Measurements from ENCODE around the gene FGD4.

Gene FGD4

GRCh38 chr12:32546272-32546671 lies 146.9 kb downstream of the FGD4 start:
- H3K36me3 ChIP-seq (ENCODE audit: insufficient read depth) = no peaks in the 10 kb centered on the region
- H3K27me3 ChIP-seq (ENCODE audit: insufficient read depth, low read depth) = no peaks in the 10 kb centered on the region
- H3K4me1 ChIP-seq (ENCODE audit: low read depth, poor library complexity, severe bottlenecking) = peaks cover 14% of the 10 kb centered on the region
- TF ChIP-seq, protein P1, sequence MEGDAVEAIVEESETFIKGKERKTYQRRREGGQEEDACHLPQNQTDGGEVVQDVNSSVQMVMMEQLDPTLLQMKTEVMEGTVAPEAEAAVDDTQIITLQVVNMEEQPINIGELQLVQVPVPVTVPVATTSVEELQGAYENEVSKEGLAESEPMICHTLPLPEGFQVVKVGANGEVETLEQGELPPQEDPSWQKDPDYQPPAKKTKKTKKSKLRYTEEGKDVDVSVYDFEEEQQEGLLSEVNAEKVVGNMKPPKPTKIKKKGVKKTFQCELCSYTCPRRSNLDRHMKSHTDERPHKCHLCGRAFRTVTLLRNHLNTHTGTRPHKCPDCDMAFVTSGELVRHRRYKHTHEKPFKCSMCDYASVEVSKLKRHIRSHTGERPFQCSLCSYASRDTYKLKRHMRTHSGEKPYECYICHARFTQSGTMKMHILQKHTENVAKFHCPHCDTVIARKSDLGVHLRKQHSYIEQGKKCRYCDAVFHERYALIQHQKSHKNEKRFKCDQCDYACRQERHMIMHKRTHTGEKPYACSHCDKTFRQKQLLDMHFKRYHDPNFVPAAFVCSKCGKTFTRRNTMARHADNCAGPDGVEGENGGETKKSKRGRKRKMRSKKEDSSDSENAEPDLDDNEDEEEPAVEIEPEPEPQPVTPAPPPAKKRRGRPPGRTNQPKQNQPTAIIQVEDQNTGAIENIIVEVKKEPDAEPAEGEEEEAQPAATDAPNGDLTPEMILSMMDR (conservative IDR thresholded peaks at IDR 0.05; ENCODE audit: low read depth, low read length) = no peak
- no peak overlapping the region for H2AFZ ChIP-seq (ENCODE audit: low read depth)
- H3K9ac ChIP-seq = no peak overlapping the region
- H4K20me1 ChIP-seq (ENCODE audit: insufficient read depth) = no peaks in the 10 kb centered on the region
- no peaks in the 10 kb centered on the region; the same call in 1 of the 2 replicates for H3K79me2 ChIP-seq (ENCODE audit: insufficient read depth, low read depth)
- no peak overlapping the region for H3K27ac ChIP-seq
- no peak overlapping the region for H3K4me2 ChIP-seq
- no peak overlapping the region for H3K4me3 ChIP-seq (IDR thresholded peaks at IDR 0.05; ENCODE audit: insufficient read depth, low read depth, low read length)

DNA sequence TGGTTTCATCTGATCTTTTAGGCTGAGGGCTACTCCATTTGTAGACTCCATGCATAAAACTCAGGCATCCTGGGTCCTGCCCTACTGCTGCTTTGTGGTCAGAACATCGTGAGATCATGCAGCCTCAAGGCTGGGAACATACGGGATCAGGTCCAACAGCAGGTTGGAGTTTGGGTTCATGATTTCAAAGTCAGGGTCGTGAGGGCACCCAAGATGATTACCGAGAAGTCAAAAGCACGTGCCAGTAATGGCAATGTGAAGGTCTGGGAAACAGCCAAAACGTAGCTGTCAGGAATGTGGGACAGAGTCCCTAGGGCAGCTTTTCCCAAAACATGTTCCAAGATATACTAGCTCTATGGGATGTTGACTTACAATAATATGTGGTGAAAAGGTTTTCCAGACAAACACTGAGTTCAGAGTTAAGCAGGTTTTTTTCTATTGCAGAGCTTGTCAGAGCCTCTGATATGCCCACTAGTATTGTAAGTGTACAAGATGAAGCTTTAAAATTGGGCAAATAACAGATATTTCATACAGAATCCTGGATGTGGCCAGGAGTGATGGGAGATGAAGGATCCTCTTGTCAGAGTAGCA lies 149.4 kb downstream of the FGD4 start:
- Histone ChIP-seq H3K9ac (no peak overlapping the region), H3K79me2 (ENCODE audit: insufficient read depth, low read depth) (peaks cover 7% of the 10 kb centered on the region; the same call in 1 of the 2 replicates), H2AFZ (ENCODE audit: low read depth) (no peak overlapping the region), H4K20me1 (ENCODE audit: insufficient read depth) (no peaks in the 10 kb centered on the region), H3K4me3 (IDR thresholded peaks at IDR 0.05; ENCODE audit: insufficient read depth, low read depth, low read length) (no peak overlapping the region), H3K27me3 (ENCODE audit: insufficient read depth, low read depth) (no peaks in the 10 kb centered on the region), H3K36me3 (ENCODE audit: insufficient read depth) (no peaks in the 10 kb centered on the region), H3K4me2 (no peak overlapping the region), H3K27ac (no peak overlapping the region), H3K4me1 (ENCODE audit: low read depth, poor library complexity, severe bottlenecking) (peaks cover 17% of the 10 kb centered on the region)
- TF ChIP-seq, protein P1 (conservative IDR thresholded peaks at IDR 0.05; ENCODE audit: low read depth, low read length) = no peak

- no peak overlapping the region for H3K27ac ChIP-seq
- H2AFZ ChIP-seq (ENCODE audit: low read depth) = no peak overlapping the region
- no peak overlapping the region for H3K9ac ChIP-seq
- peaks cover 16% of the 10 kb centered on the region; the same call in 1 of the 2 replicates for H3K79me2 ChIP-seq (ENCODE audit: insufficient read depth, low read depth)
- peaks cover 24% of the 10 kb centered on the region for H3K4me1 ChIP-seq (ENCODE audit: low read depth, poor library complexity, severe bottlenecking)
- TF ChIP-seq, protein P1 (conservative IDR thresholded peaks at IDR 0.05; ENCODE audit: low read depth, low read length) = no peak
- no peaks in the 10 kb centered on the region for H3K27me3 ChIP-seq (ENCODE audit: insufficient read depth, low read depth)
- H3K36me3 ChIP-seq (ENCODE audit: insufficient read depth) = no peaks in the 10 kb centered on the region
- no peaks in the 10 kb centered on the region for H4K20me1 ChIP-seq (ENCODE audit: insufficient read depth)
- no peak overlapping the region for H3K4me2 ChIP-seq
- no peak overlapping the region for H3K4me3 ChIP-seq (IDR thresholded peaks at IDR 0.05; ENCODE audit: insufficient read depth, low read depth, low read length)
These were observed 150.3 kb downstream of the FGD4 start for GRCh38 chr12:32549675-32550079.

DNA sequence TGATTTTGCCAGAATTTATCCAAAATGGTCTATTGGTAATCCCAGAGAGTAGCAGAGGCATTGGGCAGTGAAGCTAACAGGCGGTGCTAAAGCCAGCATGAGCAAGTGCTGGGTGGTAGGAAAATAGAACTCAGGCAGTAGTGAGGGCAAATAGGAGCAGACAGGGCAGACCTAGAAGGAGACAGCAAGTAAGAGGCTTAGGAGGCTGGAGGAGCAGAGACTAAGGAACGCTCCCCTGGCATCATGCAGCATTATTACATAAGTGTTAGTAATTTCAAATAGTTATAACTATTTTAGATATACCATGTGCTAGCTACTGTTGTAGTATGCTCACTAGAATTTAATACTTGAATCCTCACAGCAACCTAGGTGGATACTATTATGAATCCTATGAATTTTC lies 151.7 kb downstream of the FGD4 start:
- Histone ChIP-seq H3K36me3 (ENCODE audit: insufficient read depth) (no peaks in the 10 kb centered on the region), H3K79me2 (ENCODE audit: insufficient read depth, low read depth) (peaks cover 22% of the 10 kb centered on the region; the same call in 1 of the 2 replicates), H3K27ac (no peak overlapping the region), H2AFZ (ENCODE audit: low read depth) (no peak overlapping the region), H3K4me3 (IDR thresholded peaks at IDR 0.05; ENCODE audit: insufficient read depth, low read depth, low read length) (no peak overlapping the region), H3K27me3 (ENCODE audit: insufficient read depth, low read depth) (no peaks in the 10 kb centered on the region), H3K9ac (no peak overlapping the region), H4K20me1 (ENCODE audit: insufficient read depth) (no peaks in the 10 kb centered on the region), H3K4me1 (ENCODE audit: low read depth, poor library complexity, severe bottlenecking) (peaks cover 15% of the 10 kb centered on the region), H3K4me2 (no peak overlapping the region)
- TF ChIP-seq, protein P1 (conservative IDR thresholded peaks at IDR 0.05; ENCODE audit: low read depth, low read length) = no peak
